Esophagus squamous epithelium (tissue), 5 donors: ENCODE data around the gene WWOX. TPM values are rescaled to one million over a fixed set of nuclear protein-coding genes. Genes with fewer than 3 reads are reported as not detected.

ENCODE experiments used
- DNase-seq: peaks from one replicate; lab custom pipeline; 2025; lab: John Stamatoyannopoulos, UW
- H3K27ac ChIP-seq, 4 donors: fragments of 200-600 bp; sonication (generic); one replicate each; pipeline ENCODE4 v1.5.1; 2016 to 2019; ENCODE audit warnings: mild to moderate bottlenecking in 1 of 4
- H3K27me3 ChIP-seq, 4 donors: fragments of 200-600 bp; sonication (generic); 1 replicate in 3 of 4; 2 replicates in 1 of 4; pipeline versions ENCODE4 v1.5.1 to v1.6.0; 2017 to 2021; ENCODE audit warnings: antibody characterized with exemption in 1 of 4
- H3K36me3 ChIP-seq, 3 donors: fragments of 200-600 bp; sonication (generic); one replicate each; pipeline ENCODE4 v1.5.1; 2016 to 2019
- H3K4me1 ChIP-seq, 3 donors: fragments of 200-600 bp; sonication (generic); one replicate each; pipeline ENCODE4 v1.5.1; 2017 to 2019
- H3K4me3 ChIP-seq, 4 donors: fragments of 200-600 bp; sonication (generic); 1 replicate in 3 of 4; 2 replicates in 1 of 4; pipeline ENCODE4 v1.5.1; 2016 to 2019; ENCODE audit warnings: mild to moderate bottlenecking in 2 of 4, moderate library complexity in 1 of 4
- H3K9me3 ChIP-seq, 3 donors: fragments of 200-600 bp; sonication (generic); one replicate each; pipeline ENCODE4 v1.5.1; 2016 to 2019
- CTCF ChIP-seq, 6 experiments: fragments of 450-650 bp in 4 of 6; fragments of 200-600 bp in 2 of 6; sonication (generic) in 2 of 6; IDR thresholded peaks; one replicate each; pipeline ENCODE4 v1.5.1; 2016 to 2019; ENCODE audit warnings: antibody characterized with exemption in 6 of 6, mild to moderate bottlenecking in 4 of 6, moderate library complexity in 4 of 6
- POLR2A ChIP-seq, 4 donors: fragments of 450-650 bp; IDR thresholded peaks; one replicate each; pipeline ENCODE4 v1.6.1; 2017; ENCODE audit warnings: antibody characterized with exemption in 4 of 4, mild to moderate bottlenecking in 4 of 4, moderate library complexity in 3 of 4
- WGBS, 2 donors: methylation state at CpG; one replicate each; pipeline ENCODE4 v1.1.5; 2018; 5-methylcytosine and 5-hydroxymethylcytosine counted together
- intact Hi-C: fragments of 100-400 bp; cut with DNase I; formaldehyde crosslinking; loops from one replicate; pipeline ENCODE4 v1.15.0; 2022
- total RNA-seq, 4 donors: library from RNA; depleted of rRNA; stranded (reverse); fragments of >200 nt; gene quantifications; one replicate each; pipeline ENCODE4 v1.1.0, GENCODE V29; 2016
- donor health status: DM: yes; HTN: yes; CAD: no.

Gene WWOX
- total RNA-seq, 4 donors from 2014 or later, result 20.9 to 31.1 (median 27.5) TPM

GRCh38 chr16:78254841-78255240, 155.4 kb downstream of the WWOX start:
- H3K36me3 ChIP-seq, result no peaks in the 10 kb centered on the region
- H3K27me3 ChIP-seq, result no peaks in the 10 kb centered on the region
- 93 to 100% methylated on average over 1 of the region's 1 CpG for WGBS, 2 donors
- H3K9me3 ChIP-seq, result no peaks in the 10 kb centered on the region
- DNase-seq, result no peak
- H3K27ac ChIP-seq, result no peak overlapping the region
- H3K4me1 ChIP-seq, result no peaks in the 10 kb centered on the region
- no peak overlapping the region for H3K4me3 ChIP-seq
- no peak for TF ChIP-seq POLR2A (IDR thresholded peaks at IDR 0.05)
- TF ChIP-seq CTCF (IDR thresholded peaks at IDR 0.05), result no peak
- intact Hi-C loops, result no loop called here

- H3K9me3 ChIP-seq, result no peaks in the 10 kb centered on the region
- intact Hi-C loops, result no loop called here
- no peaks in the 10 kb centered on the region for H3K27me3 ChIP-seq
- no peak for DNase-seq
- H3K4me3 ChIP-seq, result no peak overlapping the region
- H3K27ac ChIP-seq, result no peak overlapping the region
- H3K4me1 ChIP-seq, result no peaks in the 10 kb centered on the region
- no peaks in the 10 kb centered on the region for H3K36me3 ChIP-seq
- WGBS, 2 donors, result 86 to 91% methylated on average over 6 to 7 of the region's 7 CpGs
- TF ChIP-seq CTCF (IDR thresholded peaks at IDR 0.05) (no peak), POLR2A (IDR thresholded peaks at IDR 0.05) (no peak)
These were observed 157.4 kb downstream of the WWOX start for GRCh38 chr16:78256686-78257375.

- no peak overlapping the region for H3K4me3 ChIP-seq
- no peaks in the 10 kb centered on the region for H3K36me3 ChIP-seq
- no peaks in the 10 kb centered on the region for H3K4me1 ChIP-seq
- intact Hi-C loops, result no loop called here
- no peaks in the 10 kb centered on the region for H3K9me3 ChIP-seq
- TF ChIP-seq CTCF (IDR thresholded peaks at IDR 0.05) (no peak), POLR2A (IDR thresholded peaks at IDR 0.05) (no peak)
- WGBS, 2 donors, result 80 to 87% methylated on average over 8 of the region's 8 CpGs
- H3K27ac ChIP-seq, result no peak overlapping the region
- no peak for DNase-seq
- H3K27me3 ChIP-seq, result no peaks in the 10 kb centered on the region
These were observed 157.9 kb downstream of the WWOX start for GRCh38 chr16:78257376-78257728.

- intact Hi-C loops, result no loop called here
These were observed 159.1 kb downstream of the WWOX start for GRCh38 chr16:78258375-78259065.

More at GRCh38 chr16:78258375-78259065, 159.1 kb downstream of the WWOX start:
- WGBS, 2 donors, result 66 to 70% methylated on average over 9 of the region's 9 CpGs
- H3K27me3 ChIP-seq, result no peaks in the 10 kb centered on the region
- DNase-seq, result no peak
- no peaks in the 10 kb centered on the region for H3K4me1 ChIP-seq
- H3K4me3 ChIP-seq, result no peak overlapping the region
- no peak for TF ChIP-seq POLR2A (IDR thresholded peaks at IDR 0.05)
- no peak for TF ChIP-seq CTCF (IDR thresholded peaks at IDR 0.05)
- no peaks in the 10 kb centered on the region for H3K36me3 ChIP-seq
- peak overlapping the region in 1 of 4 donors; percentile 36 for H3K27ac ChIP-seq
- H3K9me3 ChIP-seq, result no peaks in the 10 kb centered on the region
